Right forelimb (tissue), 1 donor: ENCODE results near the gene GPR78.

Experiments used
- DNase-seq: peaks from one replicate; pipeline ENCODE4 v3.0.0-alpha.2; 2018

GPR78 gene, protein sequence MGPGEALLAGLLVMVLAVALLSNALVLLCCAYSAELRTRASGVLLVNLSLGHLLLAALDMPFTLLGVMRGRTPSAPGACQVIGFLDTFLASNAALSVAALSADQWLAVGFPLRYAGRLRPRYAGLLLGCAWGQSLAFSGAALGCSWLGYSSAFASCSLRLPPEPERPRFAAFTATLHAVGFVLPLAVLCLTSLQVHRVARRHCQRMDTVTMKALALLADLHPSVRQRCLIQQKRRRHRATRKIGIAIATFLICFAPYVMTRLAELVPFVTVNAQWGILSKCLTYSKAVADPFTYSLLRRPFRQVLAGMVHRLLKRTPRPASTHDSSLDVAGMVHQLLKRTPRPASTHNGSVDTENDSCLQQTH

DNA sequence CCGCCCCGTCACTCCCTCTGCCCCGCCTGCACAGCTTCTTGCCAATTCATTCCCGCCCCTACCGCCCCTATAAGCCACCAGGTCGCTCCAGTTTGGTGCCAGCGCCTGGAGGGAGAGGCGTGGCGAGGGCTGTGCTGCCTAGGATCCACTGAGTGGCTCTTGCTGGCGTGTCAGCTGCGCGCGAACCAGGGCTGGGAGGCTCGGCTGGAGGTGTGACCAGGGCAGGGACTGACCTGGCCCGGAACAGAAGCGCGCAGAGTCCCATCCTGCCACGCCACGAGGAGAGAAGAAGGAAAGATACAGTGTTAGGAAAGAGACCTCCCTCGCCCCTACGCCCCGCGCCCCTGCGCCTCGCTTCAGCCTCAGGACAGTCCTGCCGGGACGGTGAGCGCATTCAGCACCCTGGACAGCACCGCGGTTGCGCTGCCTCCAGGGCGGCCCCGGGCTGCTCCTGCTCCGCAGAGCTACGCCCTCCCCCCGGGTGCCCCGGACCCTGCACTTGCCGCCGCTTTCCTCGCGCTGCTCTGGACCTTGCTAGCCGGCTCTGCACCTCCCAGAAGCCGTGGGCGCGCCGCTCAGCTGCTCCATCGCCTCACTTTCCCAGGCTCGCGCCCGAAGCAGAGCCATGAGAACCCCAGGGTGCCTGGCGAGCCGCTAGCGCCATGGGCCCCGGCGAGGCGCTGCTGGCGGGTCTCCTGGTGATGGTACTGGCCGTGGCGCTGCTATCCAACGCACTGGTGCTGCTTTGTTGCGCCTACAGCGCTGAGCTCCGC, at the start of gene GPR78:
TSS of gene GPR78 (plus strand) at position 72 of the 773 bp plus-strand sequence. CDS start at position 663, 591 bp downstream.
- peak; percentile 81 for DNase-seq

DNA sequence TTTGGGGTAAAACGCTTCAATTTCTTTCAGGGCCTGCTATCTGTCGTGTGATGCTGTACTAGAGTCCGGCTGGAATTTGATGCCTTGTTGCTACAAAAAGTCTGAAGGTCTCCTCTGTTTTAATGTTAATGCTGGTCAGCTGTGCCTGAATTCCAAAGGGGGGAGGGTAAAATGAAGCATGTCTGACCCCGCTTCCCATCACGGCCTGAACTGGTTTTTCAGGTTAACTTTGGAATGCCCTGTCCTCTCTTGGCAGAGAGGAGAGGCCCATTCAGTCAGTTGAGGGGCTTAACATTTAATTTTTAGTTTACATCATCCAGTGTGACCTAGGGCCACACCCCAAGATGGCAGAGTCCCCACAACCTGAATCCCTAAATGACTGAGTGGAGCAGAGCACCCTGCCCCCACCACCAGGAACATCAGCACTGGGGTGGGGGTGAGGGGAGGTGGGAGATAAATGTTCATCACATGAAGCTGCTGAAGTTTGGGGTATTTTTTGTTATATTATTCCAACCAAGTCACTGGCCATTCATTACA, 47.9 kb upstream of the GPR78 start:
- no peak for DNase-seq

DNA sequence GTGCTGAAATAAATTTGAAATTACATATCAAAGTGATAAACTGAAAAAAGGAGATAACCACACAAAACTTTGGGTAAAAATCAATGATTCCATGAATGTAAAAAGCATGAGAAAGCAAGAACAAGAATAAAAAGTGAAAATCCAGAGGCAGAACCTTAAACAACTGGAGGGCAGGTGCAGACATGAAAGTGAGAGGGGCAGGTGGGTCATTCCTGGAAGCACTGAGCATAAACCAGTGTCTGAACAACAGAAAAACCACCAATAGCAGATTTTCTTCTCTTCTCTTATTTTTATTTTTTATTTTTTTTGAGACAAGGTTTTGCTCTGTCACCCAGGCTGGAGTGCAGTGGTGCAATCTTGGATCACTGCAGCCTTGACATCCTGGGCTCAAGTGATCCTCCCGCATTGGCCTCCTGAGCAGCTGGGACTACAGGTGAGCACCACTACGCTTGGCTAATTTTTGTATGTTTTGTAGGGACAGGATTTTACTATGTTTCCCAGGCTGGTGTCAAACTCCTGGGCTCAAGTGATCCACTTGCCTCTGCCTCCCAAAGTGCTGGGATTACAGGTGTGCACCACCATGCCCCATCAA, 46.8 kb upstream of the GPR78 start:
- DNase-seq = no peak

DNA sequence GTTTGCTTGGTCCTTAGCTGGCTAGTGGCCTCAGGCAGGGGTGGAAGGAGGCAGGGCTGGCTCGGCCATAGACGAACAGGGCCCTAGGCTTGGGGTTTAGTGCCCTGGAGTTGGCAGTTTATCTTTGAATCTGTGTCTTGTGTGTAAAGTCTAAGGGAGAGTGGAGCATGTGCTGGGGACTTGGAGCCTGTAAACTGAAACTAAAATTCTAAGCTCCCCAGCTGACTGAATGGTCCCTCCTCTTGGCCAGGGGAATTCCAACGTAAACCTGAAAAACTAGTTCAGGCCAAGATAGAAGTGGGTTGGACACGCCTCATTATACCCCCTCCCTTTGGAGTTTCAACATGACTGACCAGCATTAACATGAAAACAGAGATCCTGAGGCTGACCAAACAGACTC, 46.1 kb upstream of the GPR78 start:
- no peak for DNase-seq

DNA sequence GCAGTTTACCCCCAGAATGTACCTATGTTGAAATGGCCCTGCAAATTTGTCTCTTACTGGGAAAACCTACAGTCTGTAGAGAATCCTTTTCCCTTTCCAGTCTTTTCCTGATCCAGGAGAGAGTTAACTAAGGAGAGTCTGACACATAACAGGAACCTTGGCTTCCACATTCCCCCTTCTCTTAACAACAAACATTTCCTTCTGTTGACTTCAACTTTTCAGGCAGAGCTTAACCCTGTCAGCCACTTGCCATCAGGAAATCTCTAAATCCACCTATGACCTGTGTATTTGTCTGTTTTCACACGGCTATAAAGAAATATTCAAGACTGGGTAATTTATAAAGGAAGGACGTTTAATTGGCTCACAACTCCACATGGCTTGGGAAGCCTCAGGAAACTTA, 45.6 kb upstream of the GPR78 start:
- DNase-seq = no peak

DNA sequence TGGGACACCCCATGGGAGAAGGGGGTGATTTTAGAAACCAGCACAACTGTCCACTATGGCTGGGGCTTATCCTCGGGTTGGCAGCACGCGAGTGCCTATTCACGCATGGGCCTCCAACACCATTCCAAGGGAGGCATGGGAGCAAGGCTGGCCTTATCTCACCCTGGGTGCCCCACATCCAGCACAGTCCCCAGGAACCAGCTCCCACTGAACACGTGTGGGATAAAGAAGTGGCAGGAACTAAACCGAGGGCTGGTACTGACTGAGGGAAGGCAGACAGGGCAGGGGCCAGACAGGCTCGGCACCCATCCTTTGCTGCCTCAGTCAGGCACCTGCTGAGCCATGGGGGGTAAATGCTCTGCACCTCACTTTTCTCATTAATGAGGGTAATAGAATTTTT, 43.7 kb upstream of the GPR78 start:
- no peak for DNase-seq

DNA sequence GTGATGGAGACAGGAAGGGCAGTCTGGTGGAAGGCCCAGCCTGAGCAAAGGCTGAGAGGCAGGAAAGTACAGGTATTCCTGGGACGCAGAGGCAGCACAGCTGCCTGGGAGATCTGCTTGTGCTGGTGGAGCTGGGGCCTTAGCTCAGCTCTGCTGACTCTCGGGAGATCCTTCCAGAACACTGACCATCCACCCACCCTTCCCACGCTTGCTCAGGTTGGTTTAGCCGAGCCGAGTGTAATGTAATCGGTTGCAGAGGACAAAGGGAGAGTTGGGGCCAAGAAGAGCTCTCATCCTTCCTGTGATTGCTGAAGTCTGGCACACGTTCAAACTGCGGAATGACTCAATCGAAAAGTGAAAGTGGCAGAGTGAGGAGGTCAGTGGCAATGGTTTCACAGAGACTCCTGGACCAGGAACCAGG, 43.1 kb upstream of the GPR78 start:
- DNase-seq = no peak

DNA sequence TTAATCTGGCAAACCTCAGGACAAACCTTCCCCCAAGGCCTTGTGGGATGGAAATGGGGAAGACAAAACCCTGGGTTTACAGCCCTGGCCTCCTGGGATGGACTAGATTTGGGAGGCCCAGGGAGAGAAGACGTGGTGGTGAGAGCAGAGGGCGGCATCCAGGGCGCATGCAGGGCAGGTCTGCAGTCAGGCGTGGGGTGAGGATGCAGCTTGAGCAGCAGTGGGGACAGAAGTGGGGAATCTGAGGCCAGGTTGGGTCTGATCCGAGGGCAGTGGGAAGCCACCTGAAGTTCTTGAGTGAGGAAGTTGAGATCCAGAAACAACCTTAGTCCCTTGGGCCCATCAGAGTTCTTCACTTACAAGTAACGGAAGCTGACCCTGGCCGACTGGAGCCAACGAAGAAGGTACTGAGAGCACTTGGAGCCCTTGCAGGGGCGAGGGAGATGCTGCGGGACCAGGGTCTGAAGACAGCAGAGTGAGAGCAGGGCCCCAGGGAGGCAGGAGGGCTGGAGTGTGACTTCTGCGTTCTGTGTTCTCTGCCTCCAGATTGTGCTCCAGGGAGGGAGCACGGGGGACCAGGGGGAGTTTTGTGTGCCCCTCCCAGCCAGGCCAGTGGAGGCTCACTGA, 42.0 kb upstream of the GPR78 start:
- DNase-seq = no peak

DNA sequence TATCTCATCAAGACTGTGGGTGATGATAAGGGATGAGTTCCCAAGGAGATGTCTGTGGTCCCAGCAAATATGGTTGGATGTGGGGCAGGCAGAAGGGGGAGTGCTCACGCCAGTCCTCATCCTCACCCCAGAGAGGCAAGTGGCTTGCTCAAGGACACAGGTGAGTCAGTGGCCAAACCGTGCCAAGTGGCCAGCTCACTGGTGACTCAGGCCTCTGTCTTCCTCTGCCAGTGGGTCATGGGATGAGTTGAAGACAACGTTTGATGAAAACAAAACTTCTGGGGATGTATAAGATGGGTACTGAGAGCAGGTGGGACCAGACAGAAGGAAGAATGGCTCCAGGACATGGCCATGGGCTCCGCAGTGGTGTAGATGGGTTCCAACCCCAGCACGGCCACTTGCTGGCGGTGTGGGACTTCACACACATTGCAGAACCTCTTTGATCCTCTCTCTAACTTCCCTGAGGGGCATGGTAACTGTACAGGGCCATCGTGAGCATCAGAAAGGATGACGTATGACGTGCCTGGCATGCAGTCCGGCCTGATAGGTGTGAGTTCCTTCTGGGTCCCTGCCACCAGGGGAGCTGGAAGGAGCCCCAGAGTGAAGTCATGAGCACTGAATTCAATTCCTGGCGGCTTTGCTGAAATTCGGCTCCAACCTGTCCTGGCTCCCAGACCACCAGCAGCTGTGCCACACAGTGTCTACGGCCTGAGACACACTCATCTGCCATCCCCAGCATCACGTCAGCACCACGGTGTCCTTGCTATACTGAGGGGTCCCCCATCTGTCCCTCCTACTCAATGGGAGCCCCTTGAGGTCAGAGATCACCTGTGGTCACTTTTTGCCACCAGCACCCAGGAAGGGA, 41.3 kb upstream of the GPR78 start:
- DNase-seq = no peak

DNA sequence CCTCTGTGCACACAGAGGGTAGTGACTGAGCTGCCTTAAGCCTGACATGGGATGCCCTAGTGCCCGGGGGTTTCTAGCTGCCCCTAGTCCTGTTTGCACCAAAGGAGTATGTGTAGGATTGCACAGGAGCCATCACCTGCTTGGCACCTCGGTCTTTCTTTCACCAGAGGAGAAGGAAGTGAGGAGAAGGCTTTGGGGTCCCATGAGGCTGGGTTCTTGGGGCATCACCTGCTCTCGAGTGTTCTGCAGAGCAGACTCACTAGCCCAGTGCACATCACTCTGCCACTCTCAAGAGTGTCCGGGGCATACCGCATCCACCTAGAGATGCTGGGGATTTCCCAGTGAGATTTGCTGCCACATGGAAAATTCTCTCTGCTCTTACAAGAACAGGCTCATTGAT, 40.5 kb upstream of the GPR78 start:
- no peak for DNase-seq

DNA sequence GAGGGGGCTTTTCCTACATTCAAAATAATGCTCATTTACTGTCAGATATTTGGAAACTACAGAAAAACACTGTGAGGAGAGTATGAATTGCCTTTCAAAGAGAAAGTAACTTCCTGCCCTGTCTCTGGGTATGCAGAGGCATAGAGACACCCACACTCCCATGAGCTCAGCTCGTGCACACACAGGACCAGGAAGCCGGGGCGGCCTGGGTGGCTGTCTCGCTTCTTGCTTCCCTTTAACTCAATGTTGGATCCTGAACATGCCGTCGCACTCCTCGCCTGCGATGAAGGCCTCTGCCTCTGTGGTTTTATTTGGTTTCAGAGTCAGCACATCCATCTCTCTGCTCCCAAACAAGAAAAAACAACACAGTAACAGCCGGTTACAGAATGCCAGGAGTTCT, 40.1 kb upstream of the GPR78 start:
- no peak for DNase-seq

DNA sequence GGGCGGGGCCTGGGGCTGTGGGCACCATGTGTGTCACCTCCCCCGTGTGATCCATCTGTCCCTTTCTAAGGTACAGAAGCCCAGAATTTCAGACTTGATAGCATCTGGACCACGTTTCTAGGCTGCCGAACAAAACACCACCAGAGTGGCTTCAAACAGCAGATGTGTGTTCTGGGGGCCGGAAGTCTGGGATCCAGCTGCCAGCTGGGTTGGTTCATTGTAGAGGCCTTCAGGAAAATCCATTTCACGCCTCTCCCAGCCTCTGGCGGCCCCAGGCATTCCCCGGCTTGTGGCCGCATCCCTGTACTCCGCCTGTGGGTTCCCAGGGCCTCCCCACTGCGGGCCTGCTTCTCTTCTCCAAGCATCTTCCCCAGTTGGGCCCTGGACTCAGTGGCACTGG, 39.6 kb upstream of the GPR78 start:
- no peak for DNase-seq

DNA sequence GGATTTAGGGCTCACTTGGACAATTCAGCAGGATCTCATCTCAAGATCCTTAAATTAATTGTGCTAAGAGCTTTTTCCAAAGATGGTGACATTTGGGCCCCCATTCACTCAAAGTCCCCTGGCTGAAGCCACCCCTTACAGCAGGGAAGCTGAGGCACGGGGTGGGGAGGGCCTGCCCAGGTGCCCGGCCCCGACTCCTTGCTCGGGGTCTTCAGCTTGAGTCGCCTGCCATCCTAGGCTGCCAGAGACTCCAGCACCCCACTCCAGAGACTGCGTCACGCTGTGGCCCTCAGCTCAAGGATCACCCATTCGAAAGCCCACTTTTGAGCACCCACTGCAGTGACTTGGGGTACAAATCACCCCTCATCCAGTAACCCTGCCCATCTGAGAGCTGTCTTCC, 39.2 kb upstream of the GPR78 start:
- no peak for DNase-seq

DNA sequence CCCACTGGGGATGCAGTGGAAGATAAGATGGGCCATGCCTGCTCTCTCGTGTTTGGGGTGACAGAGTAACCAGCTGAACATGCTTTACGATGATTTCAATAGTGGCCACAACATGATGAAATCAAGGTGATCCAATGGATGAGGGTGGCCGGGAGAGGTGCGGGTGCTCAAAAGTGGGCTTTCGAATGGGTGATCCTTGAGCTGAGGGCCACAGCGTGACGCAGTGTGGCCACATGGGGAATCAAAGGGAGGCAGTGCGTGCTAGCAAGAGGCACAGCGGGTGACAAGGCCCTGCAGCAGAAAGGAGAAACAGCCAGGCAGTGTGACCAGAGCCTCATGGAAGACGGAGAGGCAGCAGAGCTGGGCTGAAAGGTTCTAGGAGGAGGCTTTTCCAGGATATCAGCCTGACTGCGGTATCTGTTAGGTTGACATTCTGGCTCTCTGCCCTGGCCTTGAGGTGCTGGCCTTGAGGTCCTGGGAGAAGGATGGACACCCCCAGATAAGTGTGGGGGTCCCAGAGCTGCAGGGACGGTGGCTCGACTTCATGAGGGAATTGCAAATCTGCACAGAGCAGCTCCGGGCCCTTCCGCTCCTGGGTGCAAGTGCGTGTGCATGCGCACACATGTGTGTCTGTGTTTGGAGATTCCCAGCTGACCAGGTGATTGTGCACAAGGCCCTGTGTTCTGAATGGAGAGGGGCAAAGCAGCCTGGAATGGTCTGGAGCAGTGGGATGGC, 38.0 kb upstream of the GPR78 start:
- DNase-seq = no peak

DNA sequence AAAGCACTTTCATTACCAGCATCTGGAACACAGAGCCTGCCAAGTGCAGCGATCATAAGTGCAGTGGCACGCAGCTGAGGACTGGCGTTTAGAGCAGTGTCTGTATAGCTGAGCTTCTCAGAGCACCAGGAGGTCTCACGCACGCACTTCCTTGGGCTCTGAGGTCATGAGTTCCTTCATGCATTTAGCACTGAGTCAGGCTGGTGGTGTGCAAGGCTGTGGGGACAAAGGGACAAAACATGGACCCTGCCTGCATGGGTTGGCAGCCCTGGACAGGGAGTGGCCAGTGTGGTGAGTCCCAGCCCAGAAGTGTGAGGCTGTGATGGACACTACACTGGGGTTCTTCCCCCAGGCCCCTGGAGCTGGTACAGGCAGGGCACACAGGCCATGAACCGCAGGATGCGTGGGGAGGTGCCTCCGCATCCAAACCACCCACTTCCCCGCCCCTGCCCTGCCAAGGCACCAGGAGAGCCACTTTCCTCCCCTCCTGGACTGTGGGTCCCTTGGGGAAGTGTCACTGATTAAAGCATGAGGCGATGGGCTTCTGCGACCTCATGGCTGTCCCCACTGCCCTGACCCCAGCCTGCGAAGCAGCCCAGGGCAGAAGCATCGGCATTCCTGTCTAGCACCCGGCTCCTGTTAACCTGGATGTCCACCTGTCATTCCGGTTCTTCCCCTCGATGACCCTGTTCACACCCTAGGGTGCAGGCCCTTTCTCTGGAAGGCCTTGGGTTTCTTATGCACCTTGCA, 37.2 kb upstream of the GPR78 start:
- no peak for DNase-seq

DNA sequence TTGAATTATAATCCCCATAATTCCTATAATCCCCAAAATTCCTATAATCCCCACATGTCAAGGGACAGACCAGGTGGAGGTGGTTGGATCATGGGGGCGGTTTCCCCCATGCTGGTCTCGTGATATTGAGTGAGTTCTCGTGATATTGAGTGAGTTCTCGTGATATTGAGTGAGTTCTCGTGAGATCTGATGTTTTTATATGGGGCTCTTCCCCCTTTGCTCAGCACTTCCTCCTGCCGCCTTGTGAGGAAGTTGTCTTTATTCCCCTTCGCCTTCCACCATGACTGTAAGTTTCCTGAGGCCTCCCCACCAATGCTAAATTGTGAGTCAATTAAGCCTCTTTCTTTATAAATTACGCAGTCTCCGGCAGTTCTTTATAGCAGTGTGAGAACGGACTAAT, 36.6 kb upstream of the GPR78 start:
- DNase-seq = no peak

DNA sequence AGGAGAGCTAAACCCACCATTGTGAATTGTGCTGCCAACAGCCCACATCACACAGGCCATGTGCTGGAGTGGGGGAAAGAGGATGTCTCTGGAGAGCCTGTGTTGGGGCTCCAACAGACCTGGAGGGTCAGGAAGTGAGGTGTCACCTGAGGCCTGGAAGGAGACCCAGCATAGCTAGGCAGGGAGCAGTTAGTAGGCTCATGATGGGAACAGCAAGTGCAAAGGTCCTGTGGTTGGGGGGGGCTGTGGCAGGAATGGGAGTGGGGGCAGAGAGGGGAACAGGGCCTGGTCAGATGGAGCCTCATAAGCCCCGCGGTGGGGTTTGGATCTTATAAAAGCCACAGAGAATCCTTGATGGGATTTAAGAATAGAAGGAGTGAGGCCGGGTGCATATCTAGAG, 35.9 kb upstream of the GPR78 start:
- no peak for DNase-seq

DNA sequence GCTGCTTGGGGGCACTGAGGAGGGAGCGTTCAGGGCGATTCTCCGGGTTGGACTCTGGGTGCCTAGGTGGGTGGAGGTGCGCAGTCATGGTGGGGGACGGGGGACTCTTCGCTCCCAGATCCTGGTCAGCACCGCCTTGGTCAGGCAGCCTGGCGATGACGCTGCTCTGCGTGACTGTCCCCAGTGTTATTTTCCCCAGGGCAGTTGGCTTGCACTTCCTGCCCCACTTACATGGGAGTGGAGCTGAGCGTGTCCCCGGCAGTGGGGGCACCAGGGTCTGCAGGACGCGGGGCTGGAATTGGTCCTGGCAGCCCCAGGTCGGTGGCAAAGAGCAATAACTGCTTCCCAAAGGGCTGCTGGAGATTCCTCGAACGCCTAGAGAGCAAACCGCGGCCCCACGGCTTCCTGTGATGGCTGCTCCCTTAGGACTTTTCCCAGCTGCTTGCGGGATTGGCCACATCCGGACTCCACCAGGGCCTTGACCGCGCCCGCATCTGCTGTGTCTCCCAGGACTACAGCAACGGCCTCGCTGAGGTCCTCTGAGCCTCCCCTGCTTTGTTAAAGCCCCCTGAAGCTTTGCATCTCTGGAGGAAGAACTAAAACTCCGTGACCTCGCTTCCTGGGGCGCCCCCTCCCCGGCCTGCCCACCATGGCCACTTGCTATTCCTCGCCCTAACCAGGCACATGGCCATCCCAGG, 35.3 kb upstream of the GPR78 start:
- no peak for DNase-seq

DNA sequence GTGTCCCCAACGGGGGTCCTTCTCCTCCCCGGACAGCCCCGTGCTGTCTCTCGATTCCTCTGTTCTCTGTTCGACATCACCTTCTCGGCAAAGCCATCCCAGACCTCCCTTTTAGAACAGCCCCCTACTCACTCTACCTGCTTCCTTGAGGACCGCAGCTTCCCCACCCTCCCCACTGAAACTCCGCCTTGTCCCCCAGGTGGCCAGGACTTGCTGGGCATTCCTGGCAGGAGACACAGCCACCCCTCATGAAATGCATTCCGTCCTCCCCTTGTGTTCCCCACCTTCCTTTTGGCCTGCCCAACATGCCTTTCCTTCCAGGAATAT, 34.8 kb upstream of the GPR78 start:
- no peak for DNase-seq

DNA sequence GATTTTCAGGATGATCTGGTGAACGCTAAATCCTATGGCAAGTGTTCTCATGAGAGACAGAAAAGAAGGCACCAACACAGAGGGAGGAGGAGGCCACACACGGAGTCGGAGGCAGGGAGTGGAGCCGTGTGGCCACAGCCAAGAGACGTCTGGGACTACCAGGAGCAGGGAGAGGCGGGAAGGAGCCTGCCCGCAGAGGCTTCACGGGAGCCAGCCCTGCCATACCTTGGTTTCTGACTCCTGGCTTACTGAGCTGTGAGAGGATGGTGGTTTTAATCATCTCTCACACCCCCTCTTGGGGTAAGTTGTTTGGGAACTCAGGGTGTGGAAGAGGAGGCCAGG, 33.5 kb upstream of the GPR78 start:
- no peak for DNase-seq
